T-helper 17 cell (primary cell): ENCODE data around the gene GALNT16. TPM values are rescaled to one million over a fixed set of nuclear protein-coding genes. Genes with fewer than 3 reads are reported as not detected.

Source experiments
- ATAC-seq: fragments of 150-1000 bp; cut with Tn5 transposase; 2 replicates; pipeline ENCODE4 v1.10.0; 2021; ENCODE audit warnings: mild to moderate bottlenecking, moderate library complexity
- DNase-seq, 3 donors: peaks; one replicate each; pipeline versions ENCODE4 v3.0.0 to v3.0.0-alpha.2; 2020 to 2021
- H3K9me3 ChIP-seq: one replicate; pipeline ENCODE4 v1.7.0; 2013; ENCODE audit warnings: low read length, mild to moderate bottlenecking; ENCODE audit not compliant: control insufficient read depth, poor library complexity, severe bottlenecking
- H3K27ac Mint-ChIP-seq: one replicate; pipeline ENCODE4 v1.8.0; 2022; ENCODE audit warnings: mild to moderate bottlenecking, moderate library complexity, mixed read lengths
- H3K27me3 Mint-ChIP-seq: one replicate; pipeline ENCODE4 v1.8.0; 2022; ENCODE audit warnings: mixed read lengths
- H3K36me3 Mint-ChIP-seq: one replicate; pipeline ENCODE4 v1.8.0; 2022; ENCODE audit warnings: low read depth, mixed read lengths
- H3K4me1 Mint-ChIP-seq: one replicate; pipeline ENCODE4 v1.8.0; 2022; ENCODE audit warnings: mild to moderate bottlenecking, mixed read lengths
- H3K4me3 Mint-ChIP-seq: one replicate; pipeline ENCODE4 v1.8.0; 2022; ENCODE audit warnings: mild to moderate bottlenecking, moderate library complexity, mixed read lengths
- total RNA-seq, 4 donors: library from RNA in 2 of 4; stranded (reverse) in 2 of 4; gene quantifications; one replicate each; pipeline ENCODE4 v1.2.3 and lab custom pipeline; 2022 to 2026

Gene GALNT16
- total RNA-seq, 2 donors from 2014 or later, result 0.05 TPM

DNA sequence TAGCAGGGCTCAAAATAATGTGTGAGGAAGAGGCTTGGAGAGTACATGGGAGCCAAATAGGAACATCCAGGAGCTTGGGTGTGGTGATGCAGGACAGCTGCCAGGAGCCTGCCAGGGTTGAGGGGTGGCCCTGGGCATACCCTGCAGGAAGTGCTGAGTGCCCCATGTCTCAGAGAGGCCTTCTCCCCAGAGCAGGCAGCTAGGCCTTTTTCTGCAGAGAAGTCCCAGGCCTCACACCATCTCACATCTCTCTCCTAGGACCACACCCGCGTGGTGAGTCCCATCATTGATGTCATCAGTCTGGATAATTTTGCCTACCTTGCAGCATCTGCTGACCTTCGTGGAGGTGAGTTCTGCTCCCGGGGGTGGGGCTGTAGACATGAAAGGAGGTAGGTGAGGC is 71.2 kb downstream of the GALNT16 start:
- H3K4me1 Mint-ChIP-seq, result no peaks in the 10 kb centered on the region
- no peak overlapping the region for H3K4me3 Mint-ChIP-seq
- no peak overlapping the region for H3K27ac Mint-ChIP-seq
- no peaks in the 10 kb centered on the region for H3K36me3 Mint-ChIP-seq
- no peaks in the 10 kb centered on the region for H3K9me3 ChIP-seq
- no peak for ATAC-seq
- H3K27me3 Mint-ChIP-seq, result peaks cover 35% of the 10 kb centered on the region
- no peak for DNase-seq

DNA sequence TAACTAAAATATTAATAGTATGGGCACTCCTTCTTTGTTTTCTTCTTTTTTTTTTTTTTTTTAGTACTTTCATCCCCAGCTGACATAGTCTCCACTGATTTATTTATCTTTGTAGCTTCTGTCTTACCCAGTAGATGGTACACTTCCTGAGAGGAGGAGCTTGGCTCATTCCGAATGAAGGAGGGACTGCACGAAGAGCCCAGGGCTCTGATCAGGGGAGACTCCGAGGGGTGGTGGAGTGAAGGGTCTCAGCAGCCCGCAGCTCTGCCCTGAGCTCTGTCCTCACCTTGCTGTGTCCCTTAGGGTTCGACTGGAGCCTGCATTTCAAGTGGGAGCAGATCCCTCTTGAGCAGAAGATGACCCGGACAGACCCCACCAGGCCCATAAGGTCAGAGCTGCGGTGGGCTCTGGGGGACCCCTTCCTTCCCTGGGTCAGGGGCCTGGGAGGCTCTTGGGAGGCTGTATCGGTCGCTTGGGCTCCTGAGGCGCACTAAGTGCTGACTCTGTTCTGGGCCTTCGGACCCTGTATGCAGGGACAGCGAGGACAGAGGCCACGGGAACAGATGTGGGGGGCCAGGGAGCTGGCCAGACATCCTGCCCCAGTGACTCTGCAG is 72.9 kb downstream of the GALNT16 start:
- no peak for DNase-seq
- no peaks in the 10 kb centered on the region for H3K9me3 ChIP-seq
- no peak overlapping the region for H3K27ac Mint-ChIP-seq
- no peaks in the 10 kb centered on the region for H3K4me1 Mint-ChIP-seq
- no peaks in the 10 kb centered on the region for H3K36me3 Mint-ChIP-seq
- H3K4me3 Mint-ChIP-seq, result no peak overlapping the region
- H3K27me3 Mint-ChIP-seq, result peaks cover 41% of the 10 kb centered on the region
- ATAC-seq, result no peak

DNA sequence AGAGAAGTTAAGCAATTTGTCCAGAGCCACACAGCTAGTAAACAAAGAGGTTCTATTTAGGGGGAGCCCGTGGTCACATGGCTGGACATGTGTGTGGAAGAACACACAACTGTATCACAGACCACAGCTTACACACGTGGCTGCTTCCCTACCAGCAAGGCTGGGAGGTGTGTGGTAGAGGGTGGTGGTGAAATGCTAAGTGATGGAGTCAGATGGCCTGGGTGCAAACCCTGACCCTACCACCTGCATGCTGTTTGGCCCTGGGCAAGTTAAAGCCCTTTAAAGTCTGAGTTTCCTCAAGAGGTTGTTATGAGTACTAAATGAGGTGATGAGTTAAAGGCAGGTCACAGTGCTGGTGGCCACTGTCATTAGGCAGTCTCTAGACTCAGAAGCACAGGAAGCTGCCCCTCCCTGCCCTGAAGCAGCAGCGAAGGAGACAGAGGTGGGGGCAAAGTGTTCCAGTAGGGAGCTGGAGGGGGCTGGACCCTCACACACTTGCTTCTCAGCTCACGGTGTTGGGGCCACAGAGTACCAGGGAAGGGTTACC is 73.9 kb downstream of the GALNT16 start:
- DNase-seq (no peak), ATAC-seq (no peak)
- no peak overlapping the region for H3K27ac Mint-ChIP-seq
- no peaks in the 10 kb centered on the region for H3K4me1 Mint-ChIP-seq
- no peak overlapping the region for H3K4me3 Mint-ChIP-seq
- peaks cover 2% of the 10 kb centered on the region for H3K36me3 Mint-ChIP-seq
- H3K9me3 ChIP-seq, result no peaks in the 10 kb centered on the region
- peaks cover 47% of the 10 kb centered on the region for H3K27me3 Mint-ChIP-seq

DNA sequence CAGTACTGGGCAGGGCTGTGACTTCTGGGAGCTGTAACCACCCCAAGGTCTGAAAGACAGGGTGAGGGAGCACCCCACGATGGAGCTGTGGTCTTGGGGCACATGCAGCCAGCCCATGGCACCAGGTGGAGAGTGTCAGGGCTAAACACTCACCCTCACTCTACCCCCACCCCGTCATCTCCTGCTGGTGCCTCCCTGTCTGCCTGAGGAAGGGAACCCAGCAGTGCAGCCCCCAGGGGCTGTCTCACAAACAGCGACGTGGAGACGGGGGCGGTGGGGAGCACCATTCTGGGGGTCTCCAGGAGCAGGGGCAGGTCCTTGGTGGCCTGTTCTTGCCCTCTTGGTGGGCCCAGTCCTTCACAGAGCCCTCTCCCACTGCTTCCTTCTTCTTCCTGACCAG is 74.6 kb downstream of the GALNT16 start:
- DNase-seq (no peak), ATAC-seq (no peak)
- H3K4me3 Mint-ChIP-seq, result no peak overlapping the region
- peaks cover 48% of the 10 kb centered on the region for H3K27me3 Mint-ChIP-seq
- H3K4me1 Mint-ChIP-seq, result no peaks in the 10 kb centered on the region
- H3K9me3 ChIP-seq, result no peaks in the 10 kb centered on the region
- no peak overlapping the region for H3K27ac Mint-ChIP-seq
- H3K36me3 Mint-ChIP-seq, result peaks cover 2% of the 10 kb centered on the region

DNA sequence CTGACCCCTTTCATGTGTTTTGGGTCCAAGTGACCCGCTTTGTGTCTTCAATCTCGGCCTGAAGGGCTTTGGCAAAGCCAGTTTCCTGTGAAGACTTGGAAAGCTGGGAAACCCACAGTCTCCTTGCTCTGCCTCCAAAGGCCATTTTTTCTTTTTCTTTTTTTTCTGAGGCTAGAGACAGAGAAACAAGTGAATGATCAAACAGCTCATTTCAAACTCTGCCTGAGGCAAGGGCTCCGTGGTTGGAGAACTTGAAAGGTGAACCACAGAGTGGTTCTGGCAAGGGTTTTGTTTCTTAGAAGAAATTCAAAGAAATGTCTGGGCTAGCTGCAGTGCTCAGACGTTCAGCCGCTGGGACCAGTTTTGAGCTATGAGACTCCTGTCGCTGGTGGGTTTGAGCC is 75.4 kb downstream of the GALNT16 start:
- no peaks in the 10 kb centered on the region for H3K9me3 ChIP-seq
- no peaks in the 10 kb centered on the region for H3K4me1 Mint-ChIP-seq
- ATAC-seq (no peak), DNase-seq (no peak)
- no peak overlapping the region for H3K4me3 Mint-ChIP-seq
- H3K27ac Mint-ChIP-seq, result no peak overlapping the region
- peaks cover 2% of the 10 kb centered on the region for H3K36me3 Mint-ChIP-seq
- H3K27me3 Mint-ChIP-seq, result peaks cover 48% of the 10 kb centered on the region

DNA sequence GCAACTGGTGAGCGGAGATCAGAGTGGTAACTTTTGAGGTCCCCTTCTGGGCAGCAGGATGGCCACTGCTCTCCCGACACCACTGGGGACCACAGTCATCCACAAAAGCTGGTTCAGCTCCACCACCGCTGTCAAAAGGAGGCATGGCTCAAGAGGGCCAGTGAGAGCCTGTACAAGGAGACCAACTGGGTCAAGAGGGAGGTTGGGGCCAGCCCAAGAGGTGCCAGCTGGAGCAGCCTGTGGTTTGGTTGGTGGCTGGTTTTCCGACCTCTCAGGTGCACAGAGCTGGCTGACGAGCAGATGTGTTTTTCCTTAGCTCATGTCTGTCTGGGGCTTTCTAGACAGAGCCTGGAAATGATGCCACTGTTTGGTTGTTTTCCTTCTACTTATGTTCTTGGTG is 78.0 kb downstream of the GALNT16 start:
- no peak for DNase-seq

DNA sequence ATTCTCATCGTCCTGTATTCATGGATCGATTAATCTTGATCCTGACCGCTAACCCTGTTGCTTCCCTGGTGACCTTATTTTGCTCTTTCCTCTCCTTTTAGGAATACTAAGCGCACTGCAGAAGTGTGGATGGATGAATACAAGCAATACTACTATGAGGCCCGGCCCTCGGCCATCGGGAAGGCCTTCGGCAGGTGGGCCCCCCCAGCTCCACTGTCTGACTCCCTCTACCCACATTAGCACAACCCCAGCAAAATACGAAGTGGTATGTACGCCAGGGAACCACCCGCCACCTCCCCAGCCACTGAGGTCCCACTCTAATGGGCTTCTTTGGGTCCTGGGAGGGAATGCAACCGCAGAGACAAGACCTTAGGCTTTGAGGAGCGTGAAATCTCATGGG is 79.5 kb downstream of the GALNT16 start:
- DNase-seq, result no peak
- Mint-ChIP-seq H3K27me3 (peaks cover 64% of the 10 kb centered on the region), H3K4me1 (no peaks in the 10 kb centered on the region), H3K4me3 (no peak overlapping the region), H3K36me3 (peaks cover 2% of the 10 kb centered on the region), H3K27ac (no peak overlapping the region)
- ATAC-seq, result no peak
- H3K9me3 ChIP-seq, result no peaks in the 10 kb centered on the region

More for the DNA sequence above, 78.0 kb downstream of the GALNT16 start:
- peaks cover 2% of the 10 kb centered on the region for H3K36me3 Mint-ChIP-seq
- ATAC-seq, result no peak
- H3K27ac Mint-ChIP-seq, result no peak overlapping the region
- H3K4me3 Mint-ChIP-seq, result no peak overlapping the region
- no peaks in the 10 kb centered on the region for H3K9me3 ChIP-seq
- H3K27me3 Mint-ChIP-seq, result peaks cover 66% of the 10 kb centered on the region
- H3K4me1 Mint-ChIP-seq, result no peaks in the 10 kb centered on the region

DNA sequence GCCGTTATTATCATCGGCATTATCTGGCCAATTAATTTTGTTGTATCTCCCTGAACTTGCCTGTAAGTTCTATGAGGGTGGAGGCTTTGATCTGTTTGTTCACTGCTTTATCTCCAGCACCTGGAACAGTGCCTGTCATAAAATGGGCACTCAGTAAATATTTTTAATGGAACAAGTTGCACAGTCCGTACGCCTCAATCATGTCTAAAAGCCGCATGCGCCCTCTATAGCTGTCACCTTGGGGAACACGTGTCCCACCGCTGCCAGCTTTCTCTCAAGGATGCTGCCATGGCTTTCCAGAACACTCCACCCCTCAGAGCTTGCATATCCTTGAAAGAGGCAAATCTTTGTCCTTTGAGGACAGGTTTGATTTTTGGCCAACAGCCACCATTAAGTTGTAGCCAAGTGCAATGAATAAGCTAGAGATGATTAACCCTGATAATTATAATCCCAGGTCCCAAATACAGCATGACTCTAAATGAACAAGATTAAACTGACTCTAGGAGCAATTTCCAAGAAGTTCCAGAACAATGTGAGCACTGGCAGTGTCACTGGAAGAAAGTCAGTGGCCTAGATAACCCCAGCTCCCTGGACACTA is 83.1 kb downstream of the GALNT16 start:
- no peak for ATAC-seq
- H3K27me3 Mint-ChIP-seq, result peaks cover 55% of the 10 kb centered on the region
- H3K36me3 Mint-ChIP-seq, result peaks cover 2% of the 10 kb centered on the region
- H3K4me1 Mint-ChIP-seq, result no peaks in the 10 kb centered on the region
- no peaks in the 10 kb centered on the region for H3K9me3 ChIP-seq
- no peak overlapping the region for H3K4me3 Mint-ChIP-seq
- no peak for DNase-seq
- H3K27ac Mint-ChIP-seq, result no peak overlapping the region

DNA sequence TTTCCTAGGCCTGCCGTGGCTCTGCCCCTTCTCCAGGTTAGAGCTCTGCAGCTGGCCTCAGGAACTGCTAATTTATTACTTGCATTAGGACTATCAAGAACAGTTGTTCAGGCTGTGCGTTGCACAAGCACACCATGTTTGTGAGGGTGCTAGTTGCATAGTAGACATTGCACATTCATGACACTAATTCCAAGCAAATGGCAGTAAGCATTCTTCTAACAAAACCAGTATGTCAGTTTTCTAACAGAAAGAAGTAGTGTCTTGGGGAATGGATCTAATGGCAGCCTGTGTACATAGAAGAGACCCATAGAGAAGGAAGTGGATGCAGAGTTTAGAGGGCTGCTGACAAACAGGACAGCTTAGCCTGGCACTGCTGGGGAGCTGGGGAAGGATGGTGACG is 84.2 kb downstream of the GALNT16 start:
- H3K36me3 Mint-ChIP-seq, result no peaks in the 10 kb centered on the region
- DNase-seq, result no peak
- H3K4me1 Mint-ChIP-seq, result no peaks in the 10 kb centered on the region
- H3K9me3 ChIP-seq, result no peaks in the 10 kb centered on the region
- H3K4me3 Mint-ChIP-seq, result no peak overlapping the region
- H3K27ac Mint-ChIP-seq, result no peak overlapping the region
- no peak for ATAC-seq
- H3K27me3 Mint-ChIP-seq, result peaks cover 50% of the 10 kb centered on the region

DNA sequence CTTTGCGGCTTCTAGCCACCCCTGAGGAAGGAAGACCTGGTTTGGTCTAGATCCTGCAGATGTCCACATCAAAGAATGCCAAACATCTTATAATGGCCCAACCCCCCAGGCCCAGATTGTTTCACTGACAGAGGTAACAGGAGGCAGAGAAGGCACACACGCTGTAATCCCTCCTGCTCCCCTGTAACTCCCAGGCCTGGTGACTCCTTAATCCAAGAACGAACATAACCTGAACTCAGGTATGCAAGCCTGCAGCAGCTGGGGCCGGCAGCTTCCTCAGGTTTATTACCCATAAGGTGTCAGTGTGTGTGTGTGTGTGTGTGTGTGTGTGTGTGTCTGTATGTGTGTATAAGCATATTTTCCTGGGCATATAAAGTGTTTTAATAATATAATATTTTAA is 85.4 kb downstream of the GALNT16 start:
- H3K36me3 Mint-ChIP-seq, result no peaks in the 10 kb centered on the region
- no peaks in the 10 kb centered on the region for H3K4me1 Mint-ChIP-seq
- no peak for ATAC-seq
- no peak overlapping the region for H3K27ac Mint-ChIP-seq
- H3K9me3 ChIP-seq, result no peaks in the 10 kb centered on the region
- H3K27me3 Mint-ChIP-seq, result peaks cover 57% of the 10 kb centered on the region
- no peak for DNase-seq
- no peak overlapping the region for H3K4me3 Mint-ChIP-seq

DNA sequence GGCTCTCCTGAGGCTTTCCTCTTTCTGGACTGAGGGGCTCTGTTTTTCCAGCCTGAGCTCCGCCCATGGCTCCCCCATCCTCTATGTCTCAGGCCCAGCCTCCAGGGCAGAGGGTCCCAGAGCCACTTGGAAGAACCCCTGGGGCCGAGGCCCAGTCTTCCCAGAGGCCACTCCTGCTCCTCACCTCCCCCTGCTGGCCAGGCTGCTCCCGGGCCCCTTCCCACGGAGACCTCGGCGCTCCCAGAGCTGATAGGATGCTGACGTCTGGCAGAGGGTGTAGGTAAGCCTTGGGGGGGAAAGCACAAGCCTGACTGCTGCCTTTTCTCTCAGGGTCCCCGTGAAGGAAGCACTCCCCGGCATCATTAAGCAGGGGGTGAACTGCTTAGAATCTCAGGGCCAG is 86.8 kb downstream of the GALNT16 start:
- no peaks in the 10 kb centered on the region for H3K9me3 ChIP-seq
- no peaks in the 10 kb centered on the region for H3K4me1 Mint-ChIP-seq
- H3K36me3 Mint-ChIP-seq, result peaks cover 2% of the 10 kb centered on the region
- H3K4me3 Mint-ChIP-seq, result no peak overlapping the region
- H3K27me3 Mint-ChIP-seq, result peaks cover 52% of the 10 kb centered on the region
- DNase-seq (no peak), ATAC-seq (no peak)
- no peak overlapping the region for H3K27ac Mint-ChIP-seq

DNA sequence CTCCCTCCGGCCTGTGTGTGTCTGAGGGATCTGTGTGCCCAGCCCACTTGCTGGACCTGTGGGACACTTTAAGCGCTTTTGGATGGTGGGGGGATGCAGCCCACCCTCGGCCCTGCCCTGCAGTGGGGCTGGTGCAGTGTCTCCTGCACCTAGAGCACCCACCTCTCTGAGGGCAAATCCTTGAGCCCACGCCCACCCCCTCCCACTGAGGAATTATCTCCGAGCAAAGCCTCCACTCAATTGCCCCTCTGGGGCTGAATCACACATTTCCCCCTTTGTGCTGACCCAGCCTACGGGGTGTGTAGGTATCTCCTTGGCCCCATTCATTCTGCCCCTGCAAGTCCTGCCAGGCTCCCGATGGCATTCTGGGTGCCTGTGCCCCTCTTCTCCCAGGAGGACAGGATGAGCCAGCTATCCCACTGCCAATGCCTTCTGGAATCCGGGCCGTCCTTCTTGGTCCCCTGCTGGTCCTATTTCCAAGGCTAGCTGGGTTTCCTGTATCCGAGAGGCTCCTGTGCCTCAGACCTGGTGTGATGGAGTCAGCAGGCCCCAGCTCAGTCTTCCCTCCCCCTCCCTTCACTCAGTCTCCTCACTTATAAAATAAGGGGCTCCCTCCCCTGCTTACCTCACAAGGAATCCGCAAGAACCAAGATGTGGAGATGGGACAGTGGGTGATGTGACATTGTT is 89.3 kb downstream of the GALNT16 start:
- Mint-ChIP-seq H3K4me1 (peaks cover 1% of the 10 kb centered on the region), H3K27ac (no peak overlapping the region)

DNA sequence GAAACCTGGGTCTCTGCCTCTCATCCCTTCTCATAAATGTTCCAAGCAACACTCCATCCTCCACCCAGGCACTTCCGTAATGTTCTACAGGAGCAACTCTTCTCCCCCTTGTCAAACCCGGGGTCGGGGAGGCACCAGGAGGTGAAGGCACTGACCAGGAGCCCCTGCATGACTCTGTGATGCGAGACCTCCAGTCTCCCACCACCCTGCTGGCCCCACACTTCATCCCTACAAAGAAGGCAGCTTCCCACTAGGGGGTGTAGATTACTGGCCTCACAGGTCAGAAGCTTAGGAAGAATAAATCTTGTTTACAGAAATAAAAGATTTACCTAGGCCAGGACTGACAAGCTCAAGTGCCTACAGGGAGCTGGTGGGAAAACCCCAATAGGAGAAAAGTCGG is 90.9 kb downstream of the GALNT16 start:
- DNase-seq, result no peak
- H3K9me3 ChIP-seq, result no peaks in the 10 kb centered on the region
- no peak for ATAC-seq
- Mint-ChIP-seq H3K36me3 (peaks cover 2% of the 10 kb centered on the region), H3K4me3 (no peak overlapping the region), H3K27ac (no peak overlapping the region), H3K4me1 (peaks cover 12% of the 10 kb centered on the region), H3K27me3 (peaks cover 26% of the 10 kb centered on the region)

More for the DNA sequence above, 89.3 kb downstream of the GALNT16 start:
- H3K9me3 ChIP-seq, result no peaks in the 10 kb centered on the region
- peaks cover 2% of the 10 kb centered on the region for H3K36me3 Mint-ChIP-seq
- no peak overlapping the region for H3K4me3 Mint-ChIP-seq
- no peak for DNase-seq
- ATAC-seq, result no peak
- peaks cover 34% of the 10 kb centered on the region for H3K27me3 Mint-ChIP-seq
